ENCODE measurements around the gene ARHGAP24.

- TF ChIP-seq MYC (IDR thresholded peaks at IDR 0.05; ENCODE audit: insufficient read depth, insufficient read length, insufficient replicate concordance, low read length, severe bottlenecking), result no peak
- TF ChIP-seq RAD21 (IDR thresholded peaks at IDR 0.05; ENCODE audit: insufficient read depth, low read depth, low read length), result no peak
- TF ChIP-seq ZBTB33 (IDR thresholded peaks at IDR 0.05), result no peak
- TF ChIP-seq JUNB (IDR thresholded peaks at IDR 0.05), result no peak
- no peak for TF ChIP-seq TAF1 (IDR thresholded peaks at IDR 0.05; ENCODE audit: borderline replicate concordance, low read depth, low read length)
- TF ChIP-seq USF2 (IDR thresholded peaks at IDR 0.05; ENCODE audit: borderline replicate concordance, low read depth, low read length), result no peak
- TF ChIP-seq CTCF (IDR thresholded peaks at IDR 0.05 in 2 of 3, conservative IDR thresholded peaks at IDR 0.05 in 1 of 3; ENCODE audit: control insufficient read depth in 2 of 3, extremely low read depth in 1 of 3, insufficient read depth in 1 of 3, low read depth in 3 of 3, low read length in 3 of 3), result no peak
- TF ChIP-seq POLR2A (IDR thresholded peaks at IDR 0.05; ENCODE audit: low read depth, low read length), result no peak
- TF ChIP-seq MAX (IDR thresholded peaks at IDR 0.05; ENCODE audit: low read depth, low read length), result no peak
- no peak for TF ChIP-seq POLR2AphosphoS5 (IDR thresholded peaks at IDR 0.05; ENCODE audit: low read length)
These were observed 518.7 kb downstream of the ARHGAP24 start for GRCh38 chr4:85993641-85994040.
